GM19438 (cell line): ENCODE data around the gene CHSY1.

Source experiments
- ATAC-seq: cut with Tn5 transposase; IDR thresholded peaks from one replicate; pipeline ENCODE4 v1.9.1; 2021; ENCODE audit warnings: low read depth; ENCODE audit not compliant: unreplicated experiment

CHSY1 gene

GRCh38 chr15:101158166-101159095 is 93.4 kb downstream of the CHSY1 start:
- no peak for ATAC-seq

DNA sequence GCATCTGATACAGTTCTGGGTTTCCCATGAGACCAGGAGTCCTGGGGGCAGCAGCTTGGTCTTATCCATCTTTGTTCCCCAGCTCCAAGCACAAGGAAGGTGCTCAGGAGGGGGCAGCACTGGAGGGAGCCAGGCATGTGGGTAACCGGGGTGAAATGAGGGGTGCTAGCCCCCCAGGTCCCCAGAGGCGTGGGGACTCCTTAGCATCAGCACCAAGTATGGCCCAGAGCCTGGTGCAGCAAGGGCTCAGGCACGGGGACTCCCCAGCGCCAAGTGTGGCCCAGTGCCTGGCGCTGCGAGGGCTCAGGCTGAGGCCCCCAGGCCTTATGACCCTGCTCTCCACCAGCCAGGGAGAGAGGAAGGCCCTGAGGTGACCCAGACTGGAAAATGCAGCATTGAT is 94.1 kb downstream of the CHSY1 start:
- ATAC-seq = no peak

GRCh38 chr15:101156509-101157159 is 95.2 kb downstream of the CHSY1 start:
- peak; percentile 90 for ATAC-seq

GRCh38 chr15:101156061-101156460 is 95.8 kb downstream of the CHSY1 start:
- no peak for ATAC-seq

DNA sequence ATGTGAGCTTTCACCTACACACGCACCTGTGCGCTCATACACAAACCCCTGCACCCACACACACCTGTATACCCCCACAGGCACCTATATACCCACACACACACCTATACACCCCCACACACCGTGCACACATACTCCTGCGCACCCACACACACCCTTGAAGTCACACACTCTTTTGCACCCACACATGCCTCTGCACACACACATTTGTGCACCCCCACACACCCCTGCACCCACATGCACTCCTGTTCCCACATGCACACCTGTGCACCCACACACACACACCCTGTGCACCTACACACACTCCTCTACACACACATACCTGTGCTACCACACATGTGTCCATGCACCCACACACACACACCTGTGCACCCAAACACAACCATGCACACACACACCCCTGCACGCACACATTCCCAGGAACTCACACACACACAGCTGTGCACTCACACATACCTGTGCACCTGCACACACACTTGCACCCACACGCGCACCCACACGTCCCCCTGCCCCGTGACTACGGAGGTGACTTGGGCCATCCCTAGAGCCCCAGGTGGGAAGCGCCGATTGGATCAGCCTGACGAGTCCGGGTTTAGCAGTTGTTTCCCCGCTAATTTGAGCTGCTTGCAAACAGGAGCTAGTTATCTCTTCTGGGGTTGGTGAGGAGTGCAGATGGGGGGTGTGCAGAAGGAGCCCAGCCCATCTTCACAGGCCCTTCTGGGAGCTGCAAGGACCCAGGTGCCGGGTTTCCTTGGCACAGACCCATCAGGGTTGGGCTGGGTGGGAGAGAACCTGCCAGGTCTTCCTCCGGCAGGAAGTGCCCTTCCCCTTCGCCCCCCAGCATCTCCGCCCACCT is 97.8 kb downstream of the CHSY1 start:
- no peak for ATAC-seq

DNA sequence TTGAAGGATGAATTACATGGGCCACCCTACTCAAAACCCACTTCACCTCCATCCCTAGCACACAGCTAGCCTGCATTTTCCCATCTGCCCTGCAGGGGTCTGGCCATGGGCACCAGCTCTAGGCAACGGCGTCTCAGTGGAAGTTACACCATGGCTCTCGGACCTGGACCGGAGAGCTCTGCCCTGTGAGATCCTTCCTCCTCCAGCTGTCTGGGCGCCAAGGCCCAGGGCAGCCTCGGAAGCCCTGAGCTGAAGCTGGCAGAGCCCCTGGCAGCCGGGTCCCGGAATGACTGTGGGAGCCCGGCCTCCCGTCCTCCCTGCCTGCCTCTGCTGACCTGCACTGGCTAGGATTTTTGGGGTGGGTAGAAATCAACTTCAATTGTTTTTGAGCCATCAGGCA is 98.9 kb downstream of the CHSY1 start:
- no peak for ATAC-seq

GRCh38 chr15:101151288-101151687 is 100.6 kb downstream of the CHSY1 start:
- ATAC-seq = no peak

GRCh38 chr15:101150723-101151040 is 101.2 kb downstream of the CHSY1 start:
- no peak for ATAC-seq

GRCh38 chr15:101149864-101150722 is 101.8 kb downstream of the CHSY1 start:
- no peak for ATAC-seq

DNA sequence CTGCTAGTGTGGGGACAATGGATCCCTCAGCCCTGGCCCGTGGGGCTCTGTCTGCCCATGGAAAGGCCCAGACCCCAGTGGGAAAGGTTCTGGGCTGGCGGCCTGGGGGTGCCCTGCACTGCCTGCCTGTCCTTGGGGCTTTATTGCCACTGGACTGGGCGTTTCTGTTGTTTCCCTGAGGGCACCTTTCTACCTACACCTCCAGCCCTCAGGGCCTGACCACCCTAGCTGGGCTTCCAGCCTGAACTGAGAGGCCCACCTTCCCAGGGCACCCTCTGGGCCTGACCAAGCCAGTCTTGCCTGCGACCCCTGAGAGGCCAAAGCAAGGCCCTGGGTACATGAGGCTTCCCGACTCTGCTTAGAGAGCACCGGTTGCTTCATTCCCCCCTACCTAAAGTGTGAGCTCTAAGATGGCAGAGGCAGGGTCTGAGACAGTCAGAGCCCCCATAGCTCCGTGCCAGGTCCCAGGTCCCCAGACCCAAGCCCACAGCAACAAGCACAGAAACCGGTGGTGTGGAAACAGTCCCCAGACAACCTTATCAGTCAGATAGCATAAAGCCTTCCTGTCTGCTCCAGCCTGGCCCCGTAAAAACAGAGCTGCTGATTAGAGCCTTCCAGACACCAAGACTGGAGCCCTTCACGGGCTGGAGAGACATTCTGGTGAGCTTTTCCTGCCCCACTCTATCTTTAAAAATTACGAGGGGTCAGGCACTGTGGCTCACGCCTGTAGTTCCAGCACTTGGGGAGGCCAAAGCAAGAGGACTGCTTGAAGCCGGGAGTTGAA is 102.8 kb downstream of the CHSY1 start:
- no peak for ATAC-seq

GRCh38 chr15:101148166-101148880 is 103.5 kb downstream of the CHSY1 start:
- ATAC-seq = peak; percentile 58

- no peak for ATAC-seq
These were observed 104.7 kb downstream of the CHSY1 start for GRCh38 chr15:101147181-101147580.

DNA sequence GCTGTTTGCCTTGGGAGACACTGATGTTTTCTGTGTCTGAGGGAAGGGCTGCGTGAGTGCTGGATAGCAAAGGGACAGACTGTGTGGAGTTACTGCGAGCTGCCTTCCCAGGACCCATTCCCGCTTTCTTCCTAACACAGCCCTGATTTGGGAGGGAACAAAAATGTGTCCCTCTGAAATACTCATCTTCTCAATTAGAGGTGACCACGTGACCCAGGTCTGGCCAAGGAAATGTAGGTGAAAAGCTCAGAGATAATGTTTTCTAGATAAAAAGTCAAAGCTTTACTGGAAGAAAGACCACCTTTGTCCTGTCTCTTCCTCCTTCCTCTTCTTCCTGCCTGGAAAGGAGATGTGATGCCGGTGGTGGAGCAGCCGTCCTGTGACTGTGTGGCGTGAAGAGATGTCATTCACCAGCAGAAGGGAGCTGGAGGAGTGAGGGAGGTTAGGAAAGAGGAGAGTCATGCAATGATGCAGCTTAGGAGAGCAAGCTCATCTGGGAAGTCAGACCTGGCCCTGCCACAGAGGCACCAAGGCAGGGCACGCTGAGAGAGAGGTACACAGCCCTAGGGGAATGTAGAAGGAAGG is 105.6 kb downstream of the CHSY1 start:
- ATAC-seq = no peak

DNA sequence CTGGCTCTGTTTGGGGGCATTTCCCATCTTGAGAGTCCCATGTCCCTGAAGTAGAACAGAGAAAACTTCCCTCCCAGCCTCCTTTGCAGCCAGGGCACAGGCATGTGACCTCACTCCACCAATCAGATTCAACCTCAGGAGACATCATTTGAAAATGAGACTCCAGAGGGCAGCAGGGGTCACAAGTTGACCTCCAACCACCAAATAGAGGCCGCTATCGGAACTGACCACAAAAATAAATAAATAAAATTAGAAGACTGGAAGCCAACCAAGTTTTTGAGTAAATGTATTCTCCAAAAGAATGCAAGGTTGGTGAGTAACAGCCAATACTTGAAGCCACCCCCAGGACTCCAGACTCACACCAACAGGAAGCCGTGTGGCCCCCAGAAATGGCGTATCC is 106.5 kb downstream of the CHSY1 start:
- ATAC-seq = no peak

GRCh38 chr15:101143321-101143720 is 108.5 kb downstream of the CHSY1 start:
- ATAC-seq = no peak

DNA sequence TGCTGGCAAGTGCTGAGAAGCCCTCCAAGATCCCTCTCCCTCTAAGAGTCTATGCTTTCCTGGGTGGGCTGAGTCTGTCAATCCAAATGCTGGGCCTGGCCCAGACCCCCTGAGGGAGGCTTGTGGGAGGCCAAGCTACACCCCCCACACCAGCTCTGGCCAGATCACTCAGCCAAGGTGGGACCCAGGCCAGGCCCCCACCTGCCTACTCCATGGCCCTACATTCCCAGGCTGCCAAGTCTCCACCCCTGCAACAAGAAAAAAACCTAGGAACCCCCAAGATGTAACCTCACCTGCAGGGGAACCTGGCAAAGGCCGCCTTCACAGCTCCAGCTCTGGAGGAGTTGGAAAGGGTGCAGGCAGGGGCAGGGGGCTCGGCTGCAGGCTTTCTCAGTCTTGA is 109.1 kb downstream of the CHSY1 start:
- no peak for ATAC-seq

DNA sequence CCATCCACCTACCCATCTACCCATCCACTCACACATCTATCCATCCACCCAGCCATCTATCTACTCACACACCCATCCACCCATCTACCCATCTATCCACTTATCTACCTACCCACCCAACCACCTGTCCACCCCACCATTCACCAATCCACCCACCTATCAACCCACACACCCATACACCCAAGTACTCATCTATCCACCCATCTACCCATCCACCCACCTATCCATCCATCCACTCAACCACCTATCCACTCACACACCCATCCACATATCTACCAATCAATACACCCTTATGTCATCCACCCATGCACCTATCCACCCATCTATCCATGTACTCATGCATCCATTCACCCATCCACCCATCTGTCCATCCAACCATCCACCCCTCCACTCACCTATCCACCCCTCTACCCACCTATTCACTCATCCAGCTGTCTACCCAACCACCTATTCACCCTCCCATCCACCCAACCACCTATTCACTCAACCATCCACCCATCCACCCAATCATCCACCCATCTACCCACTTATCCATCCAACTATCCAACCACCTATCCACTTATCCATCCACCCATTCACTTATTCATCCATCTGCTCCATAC is 109.8 kb downstream of the CHSY1 start:
- no peak for ATAC-seq

GRCh38 chr15:101140697-101141065 is 111.2 kb downstream of the CHSY1 start:
- ATAC-seq = no peak
